H9 (cell line): ENCODE measurements around the gene CASP4. TPM values are rescaled to one million over a fixed set of nuclear protein-coding genes. Genes with fewer than 3 reads are reported as not detected.

Experiments
- DNase-seq: peaks from one replicate; pipeline ENCODE4 v3.0.0-alpha.2; 2017
- H2AFZ ChIP-seq: one replicate; pipeline ENCODE4 v1.6.1; 2013; ENCODE audit warnings: mild to moderate bottlenecking, low read length, control low read depth, moderate library complexity
- H2AK5ac ChIP-seq: 2 replicates; pipeline ENCODE4 v1.6.1; 2013; ENCODE audit warnings: low read length, control low read depth, mixed read lengths; ENCODE audit not compliant: insufficient read length
- H2BK120ac ChIP-seq: one replicate; pipeline ENCODE4 v1.6.1; 2013; ENCODE audit warnings: low read depth, mild to moderate bottlenecking, low read length, control low read depth, inconsistent platforms; ENCODE audit not compliant: poor library complexity, severe bottlenecking
- H2BK12ac ChIP-seq: 2 replicates; pipeline ENCODE4 v1.6.1; 2013; ENCODE audit warnings: low read length, control low read depth, mixed read lengths, low read depth; ENCODE audit not compliant: insufficient read length
- H2BK15ac ChIP-seq: 2 replicates; pipeline ENCODE4 v1.6.1; 2013; ENCODE audit warnings: low read depth, low read length, control low read depth
- H2BK20ac ChIP-seq: one replicate; pipeline ENCODE4 v1.6.1; 2013; ENCODE audit warnings: low read depth, mild to moderate bottlenecking, low read length, control low read depth, inconsistent platforms; ENCODE audit not compliant: poor library complexity, severe bottlenecking
- H2BK5ac ChIP-seq: 2 replicates; pipeline ENCODE4 v1.6.1; 2013; ENCODE audit warnings: low read length, control low read depth, mixed read lengths; ENCODE audit not compliant: insufficient read length
- H3K14ac ChIP-seq: 2 replicates; pipeline ENCODE4 v1.6.1; 2013; ENCODE audit warnings: low read length, control low read depth; ENCODE audit not compliant: insufficient read depth
- H3K18ac ChIP-seq: 2 replicates; pipeline ENCODE4 v1.6.1; 2013; ENCODE audit warnings: low read depth, mild to moderate bottlenecking, mixed read lengths, low read length, control low read depth; ENCODE audit not compliant: insufficient read length
- H3K23ac ChIP-seq: 2 replicates; pipeline ENCODE4 v1.6.1; 2013; ENCODE audit warnings: low read length, control low read depth, mixed read lengths, low read depth; ENCODE audit not compliant: insufficient read length
- H3K23me2 ChIP-seq: 2 replicates; pipeline ENCODE4 v1.6.1; 2013; ENCODE audit warnings: low read depth, mild to moderate bottlenecking, mixed read lengths, low read length, control low read depth; ENCODE audit not compliant: insufficient read length, poor library complexity, severe bottlenecking
- H3K27ac ChIP-seq: 2 replicates; pipeline ENCODE4 v1.5.1; 2013; ENCODE audit warnings: low read length, control low read depth, mixed read lengths, low read depth; ENCODE audit not compliant: insufficient read length
- H3K27me3 ChIP-seq: 2 replicates; pipeline ENCODE4 v1.6.1; 2013; ENCODE audit warnings: low read length, control low read depth, inconsistent platforms; ENCODE audit not compliant: insufficient read depth
- H3K4ac ChIP-seq: 2 replicates; pipeline ENCODE4 v1.6.1; 2013; ENCODE audit warnings: low read depth, mild to moderate bottlenecking, control low read depth, inconsistent platforms, low read length, moderate library complexity
- H3K4me1 ChIP-seq: 2 replicates; pipeline ENCODE4 v1.6.1; 2013; ENCODE audit warnings: low read length, control low read depth, inconsistent platforms; ENCODE audit not compliant: insufficient read depth
- H3K4me2 ChIP-seq: 2 replicates; pipeline ENCODE4 v1.6.1; 2013; ENCODE audit warnings: low read length, control low read depth, mixed read lengths; ENCODE audit not compliant: insufficient read length, insufficient read depth
- H3K56ac ChIP-seq: 2 replicates; pipeline ENCODE4 v1.6.1; 2013; ENCODE audit warnings: low read depth, mild to moderate bottlenecking, mixed read lengths, low read length, control low read depth; ENCODE audit not compliant: insufficient read length
- H3K79me1 ChIP-seq: 2 replicates; pipeline ENCODE4 v1.6.1; 2013; ENCODE audit warnings: low read depth, mild to moderate bottlenecking, moderate library complexity, low read length, control low read depth, inconsistent platforms; ENCODE audit not compliant: insufficient read depth, poor library complexity, severe bottlenecking
- H3K79me2 ChIP-seq: 2 replicates; pipeline ENCODE4 v1.6.1; 2013; ENCODE audit warnings: low read length, control low read depth, inconsistent platforms; ENCODE audit not compliant: insufficient read depth
- H3K9ac ChIP-seq: 2 replicates; pipeline ENCODE4 v1.6.1; 2013; ENCODE audit warnings: low read length, control low read depth, mixed read lengths; ENCODE audit not compliant: insufficient read length; ENCODE audit errors: extremely low read depth
- H3K9me3 ChIP-seq: one replicate; pipeline ENCODE4 v1.6.1; 2013; ENCODE audit warnings: low read depth, low read length, inconsistent platforms; ENCODE audit not compliant: control insufficient read depth
- H3T11ph ChIP-seq: one replicate; pipeline ENCODE4 v1.6.1; 2013; ENCODE audit warnings: mild to moderate bottlenecking, low read length, control low read depth, inconsistent platforms
- H4K20me1 ChIP-seq: one replicate; pipeline ENCODE4 v1.6.1; 2013; ENCODE audit not compliant: control insufficient read depth, insufficient read length, insufficient read depth
- H4K5ac ChIP-seq: 2 replicates; pipeline ENCODE4 v1.6.1; 2013; ENCODE audit warnings: low read depth, mild to moderate bottlenecking, mixed read lengths, low read length, control low read depth; ENCODE audit not compliant: insufficient read length
- H4K8ac ChIP-seq: replicated peaks from 2 replicates; pipeline ENCODE4 v1.6.1; 2013; ENCODE audit warnings: low read length, control low read depth, mixed read lengths, low read depth; ENCODE audit not compliant: insufficient read length
- H4K91ac ChIP-seq: 2 replicates; pipeline ENCODE4 v1.6.1; 2013; ENCODE audit warnings: low read depth, mild to moderate bottlenecking, moderate library complexity, mixed read lengths, low read length, control low read depth; ENCODE audit not compliant: insufficient read length
- H3K27ac Mint-ChIP-seq, 3 experiments: 2 replicates in 2 of 3; 3 replicates in 1 of 3; pipeline ENCODE4 v1.8.0; 2020 to 2021; ENCODE audit warnings: mixed read lengths in 3 of 3, mild to moderate bottlenecking in 1 of 3, moderate library complexity in 1 of 3
- H3K27me3 Mint-ChIP-seq: 2 replicates; pipeline ENCODE4 v1.8.0; 2021; ENCODE audit warnings: low read depth, mild to moderate bottlenecking, moderate library complexity, mixed read lengths
- H3K36me3 Mint-ChIP-seq, 3 experiments: 2 replicates in 2 of 3; 3 replicates in 1 of 3; pipeline ENCODE4 v1.8.0; 2020 to 2021; ENCODE audit warnings: low read depth in 3 of 3, mixed read lengths in 3 of 3; ENCODE audit not compliant: insufficient read depth in 1 of 3
- H3K4me1 Mint-ChIP-seq, 2 experiments: 2 replicates each; pipeline ENCODE4 v1.8.0; 2020; ENCODE audit warnings: mixed read lengths in 2 of 2
- H3K4me3 Mint-ChIP-seq, 2 experiments: 2 replicates in 1 of 2; 3 replicates in 1 of 2; pipeline ENCODE4 v1.8.0; 2020 to 2021; ENCODE audit warnings: mild to moderate bottlenecking in 2 of 2, mixed read lengths in 2 of 2, moderate library complexity in 1 of 2
- H3K9me3 Mint-ChIP-seq, 2 experiments: 2 replicates in 1 of 2; 3 replicates in 1 of 2; pipeline ENCODE4 v1.8.0; 2020; ENCODE audit warnings: mild to moderate bottlenecking in 2 of 2, mixed read lengths in 2 of 2, moderate library complexity in 1 of 2
- CTCF ChIP-seq: fragments of 200-600 bp; sonication (generic); conservative IDR thresholded peaks from 3 replicates; pipeline ENCODE4 v1.8.0; 2021; ENCODE audit warnings: antibody characterized with exemption, mild to moderate bottlenecking
- WGBS: extraction: QIAGEN DNeasy Blood & Tissue Kit; methylation state at CpG from one replicate; pipeline ENCODE4 v1.1.7; 2013; ENCODE audit warnings: missing lambda C conversion rate, low lambda C conversion rate, mixed read lengths; ENCODE audit not compliant: insufficient read length; ENCODE audit errors: extremely low coverage; 5-methylcytosine and 5-hydroxymethylcytosine counted together
- total RNA-seq: library from RNA; stranded (reverse); gene quantifications from 2 replicates; pipeline ENCODE4 v1.2.1, GENCODE V29; 2021

CASP4 gene
- total RNA-seq, 1 experiment from 2014 or later, result not detected

- Histone ChIP-seq H3K23me2 (no peaks in the 10 kb centered on the region), H3K27me3 (no peaks in the 10 kb centered on the region), H3K4ac (no peak overlapping the region), H3K9me3 (no peaks in the 10 kb centered on the region), H2BK5ac (no peak overlapping the region), H3K27ac (no peak overlapping the region), H4K20me1 (no peaks in the 10 kb centered on the region), H3K14ac (no peak overlapping the region), H3K56ac (no peak overlapping the region), H2BK12ac (no peak overlapping the region), H3K79me1 (no peaks in the 10 kb centered on the region), H3K9ac (no peak overlapping the region), H4K91ac (no peak overlapping the region), H2BK15ac (no peak overlapping the region), H3K4me2 (no peak overlapping the region), H2BK20ac (no peak overlapping the region), H4K5ac (no peak overlapping the region), H2BK120ac (no peak overlapping the region), H3K18ac (no peak overlapping the region), H3K4me1 (peaks cover 6% of the 10 kb centered on the region; the same call in 1 of the 2 replicates), H3T11ph (no peak overlapping the region), H4K8ac (no peak overlapping the region), H3K79me2 (no peaks in the 10 kb centered on the region), H3K23ac (no peak overlapping the region), H2AK5ac (no peak overlapping the region), H2AFZ (no peak overlapping the region)
- H3K27me3 Mint-ChIP-seq, result no peaks in the 10 kb centered on the region
- H3K4me1 Mint-ChIP-seq, result peaks cover 20 to 28% of the 10 kb centered on the region in 2 experiments
- no peak overlapping the region for H3K4me3 Mint-ChIP-seq
- no peak overlapping the region for H3K27ac Mint-ChIP-seq
- TF ChIP-seq CTCF, result no peak
- no peak for DNase-seq
- WGBS, result no CpG with 5 or more reads among the region's 1 CpG
- no peaks in the 10 kb centered on the region for H3K36me3 Mint-ChIP-seq
- H3K9me3 Mint-ChIP-seq, result no peaks in the 10 kb centered on the region; a peak in 1 of 5 replicates
Measured at GRCh38 chr11:104893876-104894275, 74.5 kb downstream of the CASP4 start.

Other genes with a start within 250 kb of the CASP4 start
- gene CASP12, start 70.1 kb downstream of the CASP4 start, total RNA-seq, result not detected in 2 replicates
- gene CASP5, start 54.6 kb upstream of the CASP4 start, total RNA-seq, result not detected in 2 replicates
- not detected in 2 replicates for gene CASP1, start 66.6 kb upstream of the CASP4 start, total RNA-seq
- gene CARD16, start 76.8 kb upstream of the CASP4 start, total RNA-seq, result not detected in 2 replicates
- gene CARD18, start 171.2 kb upstream of the CASP4 start, total RNA-seq, result not detected in 2 replicates